ENCODE data around the gene TJAP1. TPM values are rescaled to one million over a fixed set of nuclear protein-coding genes. Genes with fewer than 3 reads are reported as not detected.

The TJAP1 gene, protein sequence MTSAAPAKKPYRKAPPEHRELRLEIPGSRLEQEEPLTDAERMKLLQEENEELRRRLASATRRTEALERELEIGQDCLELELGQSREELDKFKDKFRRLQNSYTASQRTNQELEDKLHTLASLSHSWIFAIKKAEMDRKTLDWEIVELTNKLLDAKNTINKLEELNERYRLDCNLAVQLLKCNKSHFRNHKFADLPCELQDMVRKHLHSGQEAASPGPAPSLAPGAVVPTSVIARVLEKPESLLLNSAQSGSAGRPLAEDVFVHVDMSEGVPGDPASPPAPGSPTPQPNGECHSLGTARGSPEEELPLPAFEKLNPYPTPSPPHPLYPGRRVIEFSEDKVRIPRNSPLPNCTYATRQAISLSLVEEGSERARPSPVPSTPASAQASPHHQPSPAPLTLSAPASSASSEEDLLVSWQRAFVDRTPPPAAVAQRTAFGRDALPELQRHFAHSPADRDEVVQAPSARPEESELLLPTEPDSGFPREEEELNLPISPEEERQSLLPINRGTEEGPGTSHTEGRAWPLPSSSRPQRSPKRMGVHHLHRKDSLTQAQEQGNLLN
- 10 to 100 TPM in 1 of 3 donors, 1 to 10 TPM in 2; 2.6 to 10.9 (median 3.4) TPM for polyA plus RNA-seq

DNA sequence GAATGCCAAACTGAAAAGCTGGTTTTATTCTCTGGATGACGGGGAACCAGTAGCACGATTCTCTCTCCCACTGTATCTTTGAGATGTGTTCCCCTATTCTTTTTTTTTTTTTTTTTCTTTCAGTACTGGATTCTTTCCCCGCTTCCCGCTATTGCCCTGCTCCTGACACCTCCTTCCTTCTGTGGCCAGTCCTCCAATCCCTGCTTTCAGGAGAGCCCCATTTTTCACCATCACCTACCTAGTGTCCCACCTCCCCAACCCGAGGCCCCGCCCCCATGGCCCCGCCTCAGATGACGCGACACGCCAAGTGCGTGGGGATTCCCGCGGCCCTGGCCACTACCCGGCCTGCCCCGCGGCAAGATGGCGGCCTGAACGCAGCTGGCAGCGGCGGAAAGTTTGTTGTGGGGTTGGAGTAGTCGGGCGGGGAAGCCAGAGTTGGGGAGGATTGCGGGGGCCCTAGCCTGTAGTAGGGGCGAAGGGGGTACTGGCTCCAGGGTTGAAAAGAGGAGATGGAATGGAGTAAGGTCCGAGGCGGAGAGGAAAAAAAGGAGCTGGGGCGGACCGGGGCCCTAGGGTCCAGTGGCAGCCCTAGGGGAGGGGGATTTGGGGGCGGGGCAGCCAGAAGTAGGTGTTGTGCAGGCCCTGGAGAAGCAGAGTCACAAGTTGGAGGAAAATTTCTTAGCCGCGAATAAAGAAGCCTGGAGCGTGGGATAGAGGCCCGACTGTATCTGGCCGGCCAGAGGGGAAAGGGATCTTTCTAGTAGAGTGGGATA is at the start of gene TJAP1:
TJAP1 (plus strand) TSS at position 336 of the 773 bp plus-strand sequence. CDS start 21,432 bp downstream, outside the sequence.
- Mint-ChIP-seq H3K36me3 (no peaks in the 10 kb centered on the region), H3K27me3 (ENCODE audit: low read depth in 3 of 3) (peaks cover 0 to 7% (median 2%) of the 10 kb centered on the region in 3 donors), H3K9me3 (no peaks in the 10 kb centered on the region), H3K4me1 (peaks cover 31 to 50% of the 10 kb centered on the region in 2 donors), H3K4me3 (peak within 1 kb of the TSS; percentile 80 to 95 (median 87)), H3K27ac (peak within 1 kb of the TSS; percentile 91 to 98 (median 94))
- peak; percentile 90 to 93 (median 91) for DNase-seq

GRCh38 chr6:43428112-43428570 is 49.2 kb upstream of the TJAP1 start:
- Mint-ChIP-seq H3K9me3 (no peaks in the 10 kb centered on the region), H3K4me3 (peak overlapping the region; percentile 95 to 97 (median 96)), H3K4me1 (peaks cover 28 to 31% of the 10 kb centered on the region in 2 donors), H3K27me3 (ENCODE audit: low read depth in 3 of 3) (peaks cover 2 to 8% (median 6%) of the 10 kb centered on the region in 3 donors), H3K27ac (peak overlapping the region; percentile 90 to 98 (median 96)), H3K36me3 (peaks cover 0 to 5% (median 0%) of the 10 kb centered on the region in 3 donors)
- DNase-seq = no peak

GRCh38 chr6:43428874-43429273 is 48.5 kb upstream of the TJAP1 start:
- Mint-ChIP-seq H3K27me3 (ENCODE audit: low read depth in 3 of 3) (peaks cover 2 to 8% (median 6%) of the 10 kb centered on the region in 3 donors), H3K27ac (peak overlapping the region; percentile 90 to 98 (median 96)), H3K36me3 (peaks cover 0 to 5% (median 0%) of the 10 kb centered on the region in 3 donors), H3K4me1 (peaks cover 28 to 31% of the 10 kb centered on the region in 2 donors), H3K9me3 (no peaks in the 10 kb centered on the region), H3K4me3 (peak overlapping the region; percentile 95 to 97 (median 96))
- DNase-seq = no peak

DNA sequence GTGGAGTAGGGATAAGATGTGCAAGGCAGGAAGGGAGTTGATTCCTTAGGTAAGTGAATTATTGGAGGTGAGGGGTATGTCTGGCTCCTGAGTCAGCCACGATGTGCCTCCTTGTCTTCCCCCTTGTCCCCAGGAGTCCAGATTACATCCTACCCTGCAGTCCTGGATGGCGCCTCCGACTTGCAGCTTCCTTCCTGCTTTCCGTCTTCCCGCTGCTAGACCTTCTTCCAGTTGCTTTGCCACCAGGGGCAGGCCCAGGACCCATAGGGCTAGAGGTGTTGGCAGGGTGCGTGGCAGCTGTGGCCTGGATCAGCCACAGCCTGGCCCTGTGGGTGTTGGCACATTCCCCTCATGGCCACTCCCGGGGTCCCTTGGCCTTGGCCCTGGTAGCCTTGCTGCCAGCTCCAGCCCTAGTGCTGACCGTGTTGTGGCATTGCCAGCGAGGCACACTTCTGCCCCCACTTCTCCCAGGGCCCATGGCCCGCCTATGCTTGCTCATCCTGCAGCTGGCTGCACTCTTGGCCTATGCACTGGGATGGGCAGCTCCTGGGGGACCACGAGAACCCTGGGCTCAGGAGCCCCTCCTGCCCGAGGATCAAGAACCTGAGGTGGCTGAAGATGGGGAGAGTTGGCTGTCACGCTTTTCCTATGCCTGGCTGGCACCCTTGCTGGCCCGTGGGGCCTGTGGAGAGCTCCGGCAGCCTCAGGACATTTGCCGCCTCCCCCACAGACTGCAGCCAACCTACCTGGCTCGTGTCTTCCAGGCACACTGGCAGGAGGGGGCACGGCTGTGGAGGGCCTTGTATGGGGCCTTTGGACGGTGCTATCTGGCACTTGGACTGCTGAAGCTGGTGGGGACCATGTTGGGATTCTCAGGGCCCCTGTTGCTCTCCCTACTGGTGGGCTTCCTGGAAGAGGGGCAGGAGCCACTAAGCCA is 45.1 kb upstream of the TJAP1 start:
- Mint-ChIP-seq H3K27ac (no peak overlapping the region), H3K27me3 (ENCODE audit: low read depth in 3 of 3) (peaks cover 2 to 6% (median 4%) of the 10 kb centered on the region in 3 donors), H3K9me3 (no peaks in the 10 kb centered on the region), H3K36me3 (peaks cover 0 to 5% (median 3%) of the 10 kb centered on the region in 3 donors), H3K4me3 (no peak overlapping the region), H3K4me1 (peaks cover 20 to 25% of the 10 kb centered on the region in 2 donors)
- no peak for DNase-seq

- H3K4me1 Mint-ChIP-seq = peaks cover 14 to 19% of the 10 kb centered on the region in 2 donors
- peaks cover 0 to 10% (median 5%) of the 10 kb centered on the region in 3 donors for H3K36me3 Mint-ChIP-seq
- peaks cover 0 to 2% (median 0%) of the 10 kb centered on the region in 3 donors for H3K27me3 Mint-ChIP-seq (ENCODE audit: low read depth in 3 of 3)
- H3K9me3 Mint-ChIP-seq = no peaks in the 10 kb centered on the region
- no peak overlapping the region for H3K4me3 Mint-ChIP-seq
- H3K27ac Mint-ChIP-seq = no peak overlapping the region
- DNase-seq = no peak
Observed at GRCh38 chr6:43433148-43433547, 44.2 kb upstream of the TJAP1 start.

DNA sequence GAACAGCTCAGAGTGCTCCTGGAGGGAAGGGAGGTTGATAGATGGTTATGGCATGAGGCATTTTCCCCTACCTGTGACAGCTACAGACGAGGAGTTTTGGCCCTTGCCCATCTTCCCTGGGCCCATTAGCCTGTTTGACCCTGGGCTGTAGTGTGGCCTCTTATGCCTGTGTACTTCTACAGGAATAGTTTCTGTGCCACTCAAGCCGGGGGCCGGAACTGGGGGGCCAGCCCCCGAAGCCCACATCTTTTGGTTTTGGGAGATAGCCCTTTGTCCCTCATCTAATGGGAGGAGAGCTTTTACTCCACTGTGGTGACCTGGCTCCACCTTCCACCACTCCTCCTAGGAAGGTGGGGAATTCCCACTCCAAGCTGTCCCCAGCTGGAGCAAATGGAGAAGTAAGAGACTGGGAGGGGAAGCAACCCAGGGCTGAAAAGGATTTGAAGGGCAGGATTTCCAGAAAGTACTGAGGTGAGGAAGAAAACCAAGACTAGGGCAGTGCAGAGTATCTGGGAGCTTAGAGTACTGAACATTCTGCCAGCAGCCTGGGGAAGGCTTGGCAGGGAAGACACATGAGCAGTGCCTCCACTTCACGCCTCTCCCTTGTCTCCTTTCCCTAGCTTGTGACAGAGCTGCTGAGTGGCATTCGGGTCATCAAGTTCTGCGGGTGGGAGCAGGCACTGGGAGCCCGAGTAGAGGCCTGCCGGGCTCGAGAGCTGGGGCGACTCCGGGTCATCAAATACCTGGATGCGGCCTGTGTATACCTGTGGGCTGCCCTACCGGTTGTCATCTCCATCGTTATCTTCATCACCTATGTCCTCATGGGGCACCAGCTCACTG is 43.1 kb upstream of the TJAP1 start:
- Mint-ChIP-seq H3K9me3 (no peaks in the 10 kb centered on the region), H3K36me3 (peaks cover 0 to 10% (median 5%) of the 10 kb centered on the region in 3 donors), H3K27ac (peak overlapping the region in 2 of 6 donors; percentile 17 to 43), H3K27me3 (ENCODE audit: low read depth in 3 of 3) (peaks cover 0 to 2% (median 0%) of the 10 kb centered on the region in 3 donors), H3K4me1 (peaks cover 3 to 8% of the 10 kb centered on the region in 2 donors), H3K4me3 (no peak overlapping the region)
- DNase-seq = no peak

GRCh38 chr6:43434943-43435342 is 42.4 kb upstream of the TJAP1 start:
- peaks cover 0 to 2% (median 0%) of the 10 kb centered on the region in 3 donors for H3K27me3 Mint-ChIP-seq (ENCODE audit: low read depth in 3 of 3)
- peak overlapping the region in 1 of 6 donors; percentile 43 for H3K27ac Mint-ChIP-seq
- no peak overlapping the region for H3K4me3 Mint-ChIP-seq
- no peaks in the 10 kb centered on the region for H3K9me3 Mint-ChIP-seq
- peaks cover 2 to 6% of the 10 kb centered on the region in 2 donors for H3K4me1 Mint-ChIP-seq
- no peak for DNase-seq
- peaks cover 0 to 10% (median 5%) of the 10 kb centered on the region in 3 donors for H3K36me3 Mint-ChIP-seq

GRCh38 chr6:43435682-43436437 is 41.5 kb upstream of the TJAP1 start:
- Mint-ChIP-seq H3K4me1 (peaks cover 2 to 6% of the 10 kb centered on the region in 2 donors), H3K4me3 (no peak overlapping the region), H3K27me3 (ENCODE audit: low read depth in 3 of 3) (peaks cover 0 to 2% (median 0%) of the 10 kb centered on the region in 3 donors), H3K27ac (no peak overlapping the region), H3K9me3 (no peaks in the 10 kb centered on the region), H3K36me3 (peaks cover 0 to 10% (median 5%) of the 10 kb centered on the region in 3 donors)
- DNase-seq = no peak

GRCh38 chr6:43436577-43437282 is 40.6 kb upstream of the TJAP1 start:
- no peaks in the 10 kb centered on the region for H3K9me3 Mint-ChIP-seq
- H3K27me3 Mint-ChIP-seq (ENCODE audit: low read depth in 3 of 3) = peaks cover 0 to 2% (median 0%) of the 10 kb centered on the region in 3 donors
- H3K4me3 Mint-ChIP-seq = no peak overlapping the region
- H3K4me1 Mint-ChIP-seq = peaks cover 1 to 4% of the 10 kb centered on the region in 2 donors
- H3K27ac Mint-ChIP-seq = peak overlapping the region in 2 of 6 donors; percentile 34 to 35
- peaks cover 0 to 10% (median 3%) of the 10 kb centered on the region in 3 donors for H3K36me3 Mint-ChIP-seq
- DNase-seq = no peak

DNA sequence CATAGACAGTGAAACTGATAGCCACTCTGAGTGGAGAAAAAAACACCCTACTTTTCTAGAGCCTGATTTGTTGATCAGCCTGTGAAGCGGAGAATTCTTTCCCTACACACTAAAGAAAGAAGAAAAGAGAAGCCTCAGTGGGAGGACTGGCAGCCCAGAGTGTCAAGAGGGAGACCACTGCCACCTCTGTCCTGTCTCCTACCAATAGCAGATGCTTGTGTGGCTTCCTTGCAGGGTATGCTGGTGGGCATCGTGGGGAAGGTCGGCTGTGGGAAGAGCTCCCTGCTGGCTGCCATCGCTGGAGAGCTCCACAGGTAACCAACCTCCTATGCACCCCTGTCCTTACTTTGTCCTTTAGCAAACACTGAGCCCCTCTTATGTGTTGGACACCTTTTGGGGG is 39.7 kb upstream of the TJAP1 start:
- Mint-ChIP-seq H3K4me3 (no peak overlapping the region), H3K9me3 (no peaks in the 10 kb centered on the region), H3K27me3 (ENCODE audit: low read depth in 3 of 3) (peaks cover 0 to 2% (median 0%) of the 10 kb centered on the region in 3 donors), H3K27ac (peak overlapping the region in 1 of 6 donors; percentile 57), H3K4me1 (no peaks in the 10 kb centered on the region), H3K36me3 (peaks cover 0 to 10% (median 0%) of the 10 kb centered on the region in 3 donors)
- DNase-seq = no peak

DNA sequence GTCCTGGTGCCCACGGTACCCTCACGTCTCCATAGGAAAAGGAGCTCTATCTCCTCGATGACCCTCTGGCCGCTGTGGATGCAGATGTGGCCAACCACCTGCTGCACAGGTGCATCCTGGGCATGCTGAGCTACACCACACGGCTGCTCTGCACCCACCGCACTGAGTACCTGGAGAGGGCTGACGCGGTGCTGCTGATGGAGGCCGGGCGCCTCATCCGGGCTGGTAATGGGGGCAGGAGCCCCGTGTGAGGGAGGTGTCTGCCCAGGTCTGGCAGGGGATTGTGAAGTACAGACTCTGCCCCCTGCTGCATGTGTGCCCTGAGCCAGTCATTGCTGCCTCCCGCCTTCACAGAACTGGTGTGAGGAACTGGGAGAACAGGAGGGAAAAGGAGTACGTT is 34.4 kb upstream of the TJAP1 start:
- DNase-seq = no peak
- Mint-ChIP-seq H3K9me3 (no peaks in the 10 kb centered on the region), H3K27me3 (ENCODE audit: low read depth in 3 of 3) (peaks cover 0 to 2% (median 0%) of the 10 kb centered on the region in 3 donors), H3K4me3 (no peak overlapping the region), H3K27ac (no peak overlapping the region), H3K36me3 (peaks cover 0 to 22% (median 7%) of the 10 kb centered on the region in 3 donors), H3K4me1 (no peaks in the 10 kb centered on the region)
